BLaER1 treated with 17β-estradiol and CSF1 and Interleukin-3, amounts not matched to agents 10 nM and 100 nM (cell line): ENCODE results near the gene PLEKHS1.

ENCODE experiments used
- H3K27ac ChIP-seq, 11 experiments: shearing (Covaris generic); formaldehyde crosslinking; 2 replicates each; pipeline ENCODE4 v1.8.1; 2022
- H3K27me3 ChIP-seq, 11 experiments: shearing (Covaris generic); formaldehyde crosslinking; 2 replicates each; pipeline ENCODE4 v1.8.1; 2022
- H3K36me3 ChIP-seq, 11 experiments: shearing (Covaris generic); formaldehyde crosslinking; 2 replicates each; pipeline ENCODE4 v1.8.1; 2022
- H3K4me1 ChIP-seq, 10 experiments: shearing (Covaris generic); formaldehyde crosslinking; 2 replicates each; pipeline ENCODE4 v1.8.1; 2022
- H3K4me2 ChIP-seq, 11 experiments: shearing (Covaris generic); formaldehyde crosslinking; 2 replicates each; pipeline ENCODE4 v1.8.1; 2022
- H3K4me3 ChIP-seq, 10 experiments: shearing (Covaris generic); formaldehyde crosslinking; 2 replicates each; pipeline ENCODE4 v1.8.1; 2022
- H3K9ac ChIP-seq, 11 experiments: shearing (Covaris generic); formaldehyde crosslinking; 2 replicates each; pipeline ENCODE4 v1.8.1; 2022
- H3K9me3 ChIP-seq, 11 experiments: shearing (Covaris generic); formaldehyde crosslinking; replicated peaks in 1 of 11; 2 replicates each; pipeline ENCODE4 v1.8.1; 2022
- H4K20me1 ChIP-seq, 11 experiments: shearing (Covaris generic); formaldehyde crosslinking; 2 replicates each; pipeline ENCODE4 v1.8.1; 2022
- Cebpa-rat ChIP-seq, 11 experiments: shearing (Covaris generic); IDR thresholded peaks; 2 replicates each; pipeline ENCODE4 v1.8.1; 2022

The PLEKHS1 gene

GRCh38 chr10:113733635-113734034 lies 17.8 kb upstream of the PLEKHS1 start:
- Histone ChIP-seq H4K20me1 (no peaks in the 10 kb centered on the region), H3K9ac (no peak overlapping the region), H3K27me3 (no peaks in the 10 kb centered on the region), H3K36me3 (peaks cover 20 to 28% (median 25%) of the 10 kb centered on the region in 11 experiments), H3K9me3 (peaks cover 0 to 11% (median 0%) of the 10 kb centered on the region in 11 experiments; a peak in 4 of 22 replicates), H3K4me1 (peaks cover 0 to 15% (median 7%) of the 10 kb centered on the region in 10 experiments; a peak in 12 of 20 replicates), H3K4me3 (no peak overlapping the region), H3K4me2 (no peak overlapping the region), H3K27ac (no peak overlapping the region)
- no peak for TF ChIP-seq Cebpa-rat (IDR thresholded peaks at IDR 0.05)

GRCh38 chr10:113735913-113736312 lies 15.6 kb upstream of the PLEKHS1 start:
- H3K4me1 ChIP-seq: peaks cover 0 to 15% (median 7%) of the 10 kb centered on the region in 10 experiments; a peak in 12 of 20 replicates
- TF ChIP-seq Cebpa-rat (IDR thresholded peaks at IDR 0.05): no peak
- H3K27ac ChIP-seq: no peak overlapping the region

DNA sequence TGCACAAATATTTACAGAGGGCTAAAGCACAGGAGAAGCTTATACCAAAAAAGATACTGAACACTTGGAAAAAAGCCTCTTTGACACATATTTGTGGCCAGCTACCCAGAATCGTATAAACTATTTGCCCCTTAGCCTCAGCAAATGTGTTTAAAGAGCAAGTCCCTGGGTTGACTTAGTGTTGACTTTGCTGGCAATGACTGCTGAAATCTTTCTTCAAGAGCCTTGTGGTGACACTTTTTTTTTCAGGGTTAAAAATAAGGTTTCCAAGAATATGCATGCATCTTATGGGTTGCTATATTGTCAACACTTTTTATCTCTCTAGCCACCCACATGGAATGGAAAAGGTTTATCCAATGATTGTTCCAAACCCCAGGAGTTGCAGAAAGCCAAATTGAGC lies 14.9 kb upstream of the PLEKHS1 start:
- no peak overlapping the region for H3K9ac ChIP-seq
- no peaks in the 10 kb centered on the region for H4K20me1 ChIP-seq
- no peak overlapping the region for H3K4me3 ChIP-seq
- H3K27me3 ChIP-seq: no peaks in the 10 kb centered on the region
- no peak overlapping the region for H3K27ac ChIP-seq
- peaks cover 0 to 15% (median 7%) of the 10 kb centered on the region in 10 experiments; a peak in 12 of 20 replicates for H3K4me1 ChIP-seq
- H3K36me3 ChIP-seq: no peaks in the 10 kb centered on the region; a peak in 3 of 22 replicates
- no peaks in the 10 kb centered on the region for H3K9me3 ChIP-seq
- H3K4me2 ChIP-seq: no peak overlapping the region
- TF ChIP-seq Cebpa-rat (IDR thresholded peaks at IDR 0.05): no peak

More at GRCh38 chr10:113735913-113736312, 15.6 kb upstream of the PLEKHS1 start:
- Histone ChIP-seq H3K4me2 (no peak overlapping the region), H3K9me3 (no peaks in the 10 kb centered on the region), H3K27me3 (no peaks in the 10 kb centered on the region), H3K36me3 (peaks cover 0 to 6% (median 2%) of the 10 kb centered on the region in 11 experiments; a peak in 15 of 22 replicates), H3K9ac (no peak overlapping the region), H3K4me3 (no peak overlapping the region), H4K20me1 (no peaks in the 10 kb centered on the region)

DNA sequence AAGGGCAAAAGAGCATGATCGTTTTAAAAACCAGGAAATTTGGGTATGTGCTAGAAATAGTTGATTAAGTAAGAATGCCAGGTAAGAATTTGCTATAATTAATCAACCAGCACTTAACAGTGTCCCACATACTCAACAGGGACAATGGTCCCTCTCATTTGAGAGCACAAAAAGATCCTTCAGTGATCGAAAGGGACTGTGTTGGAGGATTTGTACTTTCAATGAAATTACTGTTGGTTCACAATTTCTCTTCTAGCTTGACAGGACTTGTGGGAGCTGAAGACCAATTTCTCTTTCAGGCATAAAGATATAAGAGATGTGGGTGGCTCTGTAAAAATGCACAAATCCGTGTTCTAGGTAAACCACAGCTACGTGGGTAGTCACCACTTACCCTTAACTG lies 12.5 kb upstream of the PLEKHS1 start:
- Histone ChIP-seq H3K27me3 (no peaks in the 10 kb centered on the region), H3K4me2 (no peak overlapping the region), H3K4me3 (no peak overlapping the region), H3K4me1 (peaks cover 0 to 7% (median 0%) of the 10 kb centered on the region in 10 experiments; a peak in 1 of 20 replicates), H3K9ac (no peak overlapping the region), H3K27ac (no peak overlapping the region), H3K36me3 (no peaks in the 10 kb centered on the region), H4K20me1 (no peaks in the 10 kb centered on the region), H3K9me3 (no peaks in the 10 kb centered on the region; a peak in 1 of 22 replicates)
- no peak for TF ChIP-seq Cebpa-rat (IDR thresholded peaks at IDR 0.05)

GRCh38 chr10:113739577-113739976 lies 11.9 kb upstream of the PLEKHS1 start:
- Histone ChIP-seq H3K4me2 (no peak overlapping the region), H3K9ac (no peak overlapping the region), H3K4me3 (no peak overlapping the region), H3K4me1 (peaks cover 0 to 7% (median 0%) of the 10 kb centered on the region in 10 experiments; a peak in 1 of 20 replicates), H3K36me3 (no peaks in the 10 kb centered on the region), H3K9me3 (no peaks in the 10 kb centered on the region; a peak in 1 of 22 replicates), H4K20me1 (no peaks in the 10 kb centered on the region), H3K27ac (no peak overlapping the region), H3K27me3 (no peaks in the 10 kb centered on the region)
- TF ChIP-seq Cebpa-rat (IDR thresholded peaks at IDR 0.05): no peak

DNA sequence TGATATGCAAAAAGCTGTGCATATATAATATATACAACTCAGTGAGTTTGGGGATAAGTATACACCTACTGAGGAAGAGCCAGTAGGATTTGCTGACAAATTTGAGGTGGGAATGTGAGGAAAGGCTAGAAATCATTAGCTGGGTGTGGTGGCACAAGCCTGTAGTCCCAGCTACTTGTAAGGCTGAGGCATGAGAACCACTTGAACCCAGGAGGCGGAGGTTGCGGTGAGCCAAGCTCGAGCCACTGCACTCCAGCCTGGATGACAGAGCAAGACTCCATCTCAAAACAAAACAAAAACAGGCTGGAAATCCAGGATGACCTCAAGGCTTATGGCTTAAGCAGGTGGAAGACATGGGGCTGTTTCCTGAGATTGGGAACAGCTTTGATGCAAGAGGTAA lies 10.6 kb upstream of the PLEKHS1 start:
- H4K20me1 ChIP-seq: no peaks in the 10 kb centered on the region
- peaks cover 0 to 7% (median 0%) of the 10 kb centered on the region in 10 experiments; a peak in 1 of 20 replicates for H3K4me1 ChIP-seq
- no peaks in the 10 kb centered on the region; a peak in 1 of 22 replicates for H3K9me3 ChIP-seq
- no peak overlapping the region for H3K9ac ChIP-seq
- no peak overlapping the region for H3K4me2 ChIP-seq
- no peak for TF ChIP-seq Cebpa-rat (IDR thresholded peaks at IDR 0.05)
- no peaks in the 10 kb centered on the region for H3K36me3 ChIP-seq
- no peaks in the 10 kb centered on the region for H3K27me3 ChIP-seq
- H3K27ac ChIP-seq: no peak overlapping the region
- H3K4me3 ChIP-seq: no peak overlapping the region

- Histone ChIP-seq H4K20me1 (no peaks in the 10 kb centered on the region), H3K27ac (no peak overlapping the region), H3K4me2 (no peak overlapping the region), H3K9me3 (no peaks in the 10 kb centered on the region; a peak in 1 of 22 replicates), H3K9ac (no peak overlapping the region), H3K36me3 (no peaks in the 10 kb centered on the region), H3K4me1 (0 out of 20 replicates have a peak, but pooled peaks cover 0 to 7% (median 0%) of the 10 kb centered on the region in 10 experiments), H3K4me3 (no peak overlapping the region), H3K27me3 (no peaks in the 10 kb centered on the region)
- TF ChIP-seq Cebpa-rat (IDR thresholded peaks at IDR 0.05): no peak
Measured at GRCh38 chr10:113742466-113742865, 9.0 kb upstream of the PLEKHS1 start.

DNA sequence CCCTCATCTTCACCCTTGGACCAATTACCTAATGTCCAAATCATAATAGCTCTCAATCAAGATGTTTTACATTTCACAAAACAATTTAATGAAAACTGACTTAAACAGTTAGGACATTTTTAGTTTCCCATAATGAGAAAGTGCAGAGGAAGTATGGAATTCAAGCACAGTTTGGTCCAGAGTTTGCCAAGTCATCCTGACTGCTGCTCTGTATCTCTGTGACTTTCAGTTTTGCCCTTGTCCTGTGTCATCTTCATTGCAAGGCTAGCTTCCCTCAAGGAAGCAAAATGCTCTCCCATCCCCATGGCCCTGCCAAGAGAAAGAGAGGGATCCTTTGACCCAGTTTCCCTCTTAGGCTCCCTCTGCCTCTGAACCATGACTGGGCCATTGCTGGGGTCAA lies 7.9 kb upstream of the PLEKHS1 start:
- Histone ChIP-seq H3K36me3 (no peaks in the 10 kb centered on the region), H3K27me3 (no peaks in the 10 kb centered on the region), H3K9ac (no peak overlapping the region), H3K27ac (no peak overlapping the region; a peak in 1 of 22 replicates), H3K4me3 (no peak overlapping the region), H4K20me1 (no peaks in the 10 kb centered on the region), H3K4me2 (0 out of 22 replicates have a peak overlapping the region, but pooled peaks of 1 of the 11 experiments have one; percentile 1), H3K4me1 (0 out of 20 replicates have a peak, but pooled peaks cover 0 to 7% (median 0%) of the 10 kb centered on the region in 10 experiments), H3K9me3 (no peaks in the 10 kb centered on the region; a peak in 1 of 22 replicates)
- TF ChIP-seq Cebpa-rat (IDR thresholded peaks at IDR 0.05): no peak

DNA sequence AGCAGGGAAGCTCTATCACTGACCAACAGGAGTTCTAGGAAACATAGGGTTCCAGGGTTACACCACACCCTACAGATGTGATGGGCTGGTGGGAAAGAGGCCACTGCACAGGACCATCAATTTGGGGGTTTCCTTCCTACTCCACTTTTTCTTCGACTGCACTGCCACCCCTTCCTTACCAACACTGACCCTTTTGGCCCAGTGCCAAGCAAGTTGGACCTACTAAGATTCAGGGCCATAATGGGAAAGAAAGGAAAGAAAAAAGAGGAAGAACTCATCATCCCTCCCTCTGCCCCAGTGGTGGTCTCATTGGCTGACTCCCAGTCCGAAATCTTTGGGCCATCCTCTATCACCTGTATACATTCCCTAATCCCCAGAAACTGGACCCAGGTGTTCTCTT lies 6.1 kb upstream of the PLEKHS1 start:
- Histone ChIP-seq H3K9ac (no peak overlapping the region), H3K27ac (no peak overlapping the region), H3K4me2 (no peak overlapping the region), H4K20me1 (no peaks in the 10 kb centered on the region), H3K4me1 (0 out of 20 replicates have a peak, but pooled peaks cover 0 to 7% (median 0%) of the 10 kb centered on the region in 10 experiments), H3K36me3 (no peaks in the 10 kb centered on the region), H3K4me3 (no peak overlapping the region), H3K9me3 (no peaks in the 10 kb centered on the region; a peak in 1 of 22 replicates), H3K27me3 (no peaks in the 10 kb centered on the region)
- TF ChIP-seq Cebpa-rat (IDR thresholded peaks at IDR 0.05): no peak
